Prostate gland (tissue), 2 donors: ENCODE results near the gene SEMA7A. TPM values are rescaled to one million over a fixed set of nuclear protein-coding genes. Genes with fewer than 3 reads are reported as not detected.

Source experiments
- DNase-seq: peaks from one replicate; pipeline ENCODE4 v3.0.0-alpha.2; 2019; ENCODE audit warnings: low spot score
- H3K27ac ChIP-seq, 2 donors: fragments of 200-600 bp; sonication (generic); 2 replicates each; pipeline ENCODE4 v1.5.1; 2017 to 2019
- H3K27me3 ChIP-seq: fragments of 200-600 bp; sonication (generic); replicated peaks from 2 replicates; pipeline ENCODE4 v1.5.1; 2019; ENCODE audit not compliant: insufficient read depth
- H3K36me3 ChIP-seq, 2 donors: fragments of 200-600 bp; sonication (generic); 1 replicate in 1 of 2; 2 replicates in 1 of 2; pipeline versions ENCODE4 v1.5.1 to v1.8.1; 2017 to 2019
- H3K4me1 ChIP-seq: fragments of 200-600 bp; sonication (generic); replicated peaks from 2 replicates; pipeline ENCODE4 v1.5.1; 2019
- H3K4me3 ChIP-seq, 2 donors: fragments of 200-600 bp; sonication (generic); 2 replicates each; pipeline ENCODE4 v1.5.1; 2017 to 2019
- H3K9me3 ChIP-seq: fragments of 200-600 bp; sonication (generic); 2 replicates; pipeline ENCODE4 v1.5.1; 2017
- CTCF ChIP-seq, 4 experiments: fragments of 200-600 bp in 2 of 4; fragments of 450-650 bp in 2 of 4; sonication (generic) in 2 of 4; IDR thresholded peaks; 1 replicate in 3 of 4; 2 replicates in 1 of 4; pipeline ENCODE4 v1.5.1; 2016 to 2019; ENCODE audit warnings: antibody characterized with exemption in 4 of 4, mild to moderate bottlenecking in 2 of 4, moderate library complexity in 2 of 4
- POLR2A ChIP-seq: fragments of 450-650 bp; IDR thresholded peaks from one replicate; pipeline ENCODE4 v1.6.1; 2016; ENCODE audit warnings: antibody characterized with exemption, mild to moderate bottlenecking
- POLR2AphosphoS5 ChIP-seq: sonication (generic); formaldehyde crosslinking; IDR thresholded peaks from one replicate; pipeline ENCODE4 v1.6.1; 2017; ENCODE audit warnings: antibody characterized with exemption
- WGBS: methylation state at CpG from one replicate; pipeline ENCODE4 v1.1.5; 2018; 5-methylcytosine and 5-hydroxymethylcytosine counted together
- intact Hi-C: fragments of 100-400 bp; cut with DNase I; formaldehyde crosslinking; loops from one replicate; pipeline ENCODE4 v1.14.2; 2022
- total RNA-seq, 2 donors: library from RNA; depleted of rRNA; stranded (reverse); fragments of >200 nt; gene quantifications; one replicate each; pipeline ENCODE4 v1.1.0, GENCODE V29; 2016

The SEMA7A gene
- total RNA-seq, 2 donors from 2014 or later, result 1.3 to 171 TPM

DNA sequence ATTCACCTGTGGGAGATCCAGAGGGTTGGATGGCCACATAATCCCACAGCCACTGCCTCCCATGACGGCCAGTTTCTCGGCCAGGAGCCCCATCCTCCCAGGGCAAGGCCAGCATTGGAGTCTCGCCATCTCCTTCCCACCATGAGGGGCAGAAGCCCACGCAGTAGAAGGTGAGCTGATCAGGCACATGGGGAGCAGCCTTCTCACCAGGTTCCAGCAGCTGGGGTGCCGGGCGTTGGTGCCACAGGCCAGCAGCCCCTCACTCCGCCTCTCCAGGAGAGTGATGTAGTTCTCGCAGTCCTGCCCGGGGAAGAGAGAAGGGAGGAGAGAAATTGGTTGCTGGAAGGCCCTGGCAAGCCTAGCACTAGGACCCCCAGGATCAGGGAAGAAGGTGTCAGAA, 16.1 kb downstream of the SEMA7A start:
- WGBS, result 94% methylated on average over 9 of the region's 9 CpGs
- H3K4me1 ChIP-seq, result no peaks in the 10 kb centered on the region

DNA sequence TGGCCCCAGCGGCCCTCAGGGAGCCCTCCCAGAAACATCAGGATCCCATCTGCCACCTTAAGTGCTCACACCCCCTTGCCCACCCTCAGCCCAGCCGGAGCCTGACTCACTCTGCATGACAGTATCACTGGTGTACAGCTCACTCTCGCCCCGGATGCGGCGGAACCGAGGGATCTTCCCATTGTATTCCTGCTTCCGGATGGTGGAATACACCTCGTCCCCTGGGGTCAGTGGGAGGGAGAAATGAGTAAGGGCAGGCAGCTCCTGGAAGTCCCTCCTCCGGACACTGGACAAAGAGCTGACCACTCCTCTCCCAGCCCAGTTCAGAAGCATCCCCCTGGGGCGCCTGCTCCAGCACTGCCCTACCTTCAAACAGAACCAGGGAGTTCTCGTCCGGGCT, 16.5 kb downstream of the SEMA7A start:
- H3K4me3 ChIP-seq, result no peak overlapping the region
- no peak overlapping the region for H3K27ac ChIP-seq
- H3K27me3 ChIP-seq, result no peaks in the 10 kb centered on the region
- TF ChIP-seq POLR2AphosphoS5 (no peak), CTCF (IDR thresholded peaks at IDR 0.05) (no peak), POLR2A (no peak)
- DNase-seq, result no peak
- no peaks in the 10 kb centered on the region for H3K9me3 ChIP-seq
- intact Hi-C loops, result no loop called here
- 95% methylated on average over 13 of the region's 13 CpGs for WGBS
- H3K4me1 ChIP-seq, result no peaks in the 10 kb centered on the region
- no peaks in the 10 kb centered on the region for H3K36me3 ChIP-seq

More for the DNA sequence above, 16.1 kb downstream of the SEMA7A start:
- TF ChIP-seq POLR2AphosphoS5, result no peak
- intact Hi-C loops, result no loop called here
- H3K27me3 ChIP-seq, result no peaks in the 10 kb centered on the region
- DNase-seq, result no peak
- H3K9me3 ChIP-seq, result no peaks in the 10 kb centered on the region
- H3K4me3 ChIP-seq, result no peak overlapping the region
- no peaks in the 10 kb centered on the region for H3K36me3 ChIP-seq
- no peak overlapping the region for H3K27ac ChIP-seq

- Histone ChIP-seq H3K4me1 (no peaks in the 10 kb centered on the region), H3K4me3 (no peak overlapping the region), H3K36me3 (no peaks in the 10 kb centered on the region), H3K27ac (no peak overlapping the region), H3K27me3 (no peaks in the 10 kb centered on the region), H3K9me3 (no peaks in the 10 kb centered on the region)
- TF ChIP-seq POLR2AphosphoS5 (no peak), CTCF (IDR thresholded peaks at IDR 0.05) (no peak), POLR2A (no peak)
- intact Hi-C loops, result no loop called here
- DNase-seq, result no peak
- WGBS, result 60% methylated on average over 19 of the region's 19 CpGs
These were observed 17.5 kb downstream of the SEMA7A start for GRCh38 chr15:74415966-74416916.

GRCh38 chr15:74414603-74415338, 19.0 kb downstream of the SEMA7A start:
- no peaks in the 10 kb centered on the region for H3K9me3 ChIP-seq
- no peak overlapping the region for H3K27ac ChIP-seq
- WGBS, result 95% methylated on average over 12 of the region's 12 CpGs
- no peak overlapping the region for H3K4me3 ChIP-seq
- TF ChIP-seq POLR2AphosphoS5 (no peak), CTCF (IDR thresholded peaks at IDR 0.05) (no peak), POLR2A (no peak)
- H3K36me3 ChIP-seq, result no peaks in the 10 kb centered on the region
- no peak for DNase-seq
- intact Hi-C loops, result no loop called here
- no peaks in the 10 kb centered on the region for H3K4me1 ChIP-seq
- no peaks in the 10 kb centered on the region for H3K27me3 ChIP-seq

DNA sequence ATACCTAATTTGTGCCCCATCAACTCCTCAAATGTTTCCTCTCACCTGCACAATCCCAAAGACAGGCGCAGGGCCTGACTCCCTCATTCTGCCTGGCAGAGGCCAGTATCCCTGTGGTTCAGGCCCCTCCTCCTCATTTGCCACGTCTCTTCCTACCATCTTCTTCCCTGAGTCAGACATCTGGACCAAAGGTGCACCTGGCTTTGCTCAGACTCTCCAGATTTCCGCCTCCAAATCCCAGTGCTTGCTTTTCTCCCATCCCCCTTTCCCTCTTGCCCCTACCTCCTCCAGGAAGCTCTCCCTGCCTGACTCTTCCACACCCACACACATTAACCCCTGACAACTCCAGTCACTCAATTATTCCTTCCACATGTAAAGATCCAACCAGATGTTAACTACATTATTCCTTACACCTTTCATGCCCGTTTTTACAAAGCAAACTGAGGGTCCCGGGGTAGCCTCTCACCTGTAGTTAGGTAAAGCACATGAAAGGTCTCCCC, 19.6 kb downstream of the SEMA7A start:
- Histone ChIP-seq H3K27me3 (no peaks in the 10 kb centered on the region), H3K27ac (no peak overlapping the region)

More for the DNA sequence above, 19.6 kb downstream of the SEMA7A start:
- DNase-seq, result no peak
- H3K4me3 ChIP-seq, result no peak overlapping the region
- no peaks in the 10 kb centered on the region for H3K9me3 ChIP-seq
- no peaks in the 10 kb centered on the region for H3K4me1 ChIP-seq
- WGBS, result 92% methylated on average over 5 of the region's 5 CpGs
- intact Hi-C loops, result no loop called here
- no peaks in the 10 kb centered on the region for H3K36me3 ChIP-seq
- TF ChIP-seq POLR2A (no peak), CTCF (IDR thresholded peaks at IDR 0.05) (no peak), POLR2AphosphoS5 (no peak)
